Panc1 (cell line): ENCODE measurements around the gene KRI1. TPM values are rescaled to one million over a fixed set of nuclear protein-coding genes. Genes with fewer than 3 reads are reported as not detected.

Experiments
- ATAC-seq: fragments of 200-7000 bp; cut with Tn5 transposase; 2 replicates; pipeline ENCODE4 v1.9.1; 2020; ENCODE audit warnings: mild to moderate bottlenecking, moderate library complexity
- BruUV-seq: library from RNA; stranded (reverse); fragments of 400-500 nt; replicated peaks from 2 replicates; lab custom pipeline; 2021; lab: Mats Ljungman, UMichigan
- CTCF ChIA-PET: fragments of 300-600 bp; sonication (Branson Sonifier 250); formaldehyde crosslinking; loops from one replicate; lab custom pipeline; 2022; ENCODE audit warnings: antibody characterized with exemption; lab: Charles Lee
- POLR2A ChIA-PET: fragments of 300-600 bp; sonication (Branson Sonifier 250); formaldehyde crosslinking; loops from one replicate; lab custom pipeline; 2022; ENCODE audit warnings: antibody characterized with exemption; lab: Charles Lee
- DNase-seq: peaks from one replicate; pipeline ENCODE4 v3.0.0-alpha.2; 2010; ENCODE audit warnings: low read depth, low spot score
- H3K27ac ChIP-seq: 2 replicates; pipeline ENCODE4 v1.5.1; 2011; ENCODE audit warnings: mild to moderate bottlenecking, low read length, inconsistent platforms
- H3K27me3 ChIP-seq: fragments of 200-500 bp; sonication (Bioruptor generic); 2 replicates; pipeline ENCODE4 v1.6.0; 2014; ENCODE audit warnings: low read length, inconsistent platforms; ENCODE audit not compliant: control insufficient read depth, insufficient read depth
- H3K36me3 ChIP-seq: fragments of 200-500 bp; sonication (Bioruptor generic); 2 replicates; pipeline ENCODE4 v1.5.1; 2014; ENCODE audit warnings: inconsistent platforms, mild to moderate bottlenecking, low read length, moderate library complexity; ENCODE audit not compliant: control insufficient read depth, insufficient read depth
- H3K4me1 ChIP-seq: 2 replicates; pipeline ENCODE4 v1.5.1; 2011; ENCODE audit warnings: inconsistent platforms, mild to moderate bottlenecking, low read length, moderate library complexity; ENCODE audit not compliant: control insufficient read depth, insufficient read depth
- H3K4me3 ChIP-seq, 2 experiments: 2 replicates each; pipeline ENCODE4 v1.5.1; 2011 to 2012; ENCODE audit warnings: low read depth in 2 of 2, low read length in 2 of 2, mild to moderate bottlenecking in 2 of 2, inconsistent platforms in 1 of 2, moderate library complexity in 1 of 2
- H3K9me3 ChIP-seq: fragments of 200-500 bp; sonication (Bioruptor generic); 2 replicates; pipeline ENCODE4 v1.5.1; 2014; ENCODE audit warnings: low read depth, mild to moderate bottlenecking, inconsistent platforms, low read length, moderate library complexity; ENCODE audit not compliant: control insufficient read depth, insufficient read depth
- POLR2AphosphoS5 ChIP-seq: IDR thresholded peaks from 2 replicates; pipeline ENCODE4 v1.6.1; 2012; ENCODE audit warnings: mild to moderate bottlenecking, low read depth, low read length, moderate library complexity
- SIN3A ChIP-seq: IDR thresholded peaks from 2 replicates; pipeline ENCODE4 v1.6.1; 2012; ENCODE audit warnings: low read depth, mild to moderate bottlenecking, low read length, moderate library complexity, borderline replicate concordance; ENCODE audit not compliant: insufficient read depth
- TCF7L2 ChIP-seq: IDR thresholded peaks from 2 replicates; pipeline ENCODE4 v1.6.1; 2011; ENCODE audit warnings: mild to moderate bottlenecking, low read depth, low read length, inconsistent platforms
- in situ Hi-C: cut with HindIII; loops from 2 replicates; pipeline ENCODE4 v1.10.0; 2016; ENCODE audit warnings: low sequenced_read_pairs, low pct_unique_long_range_greater_than_20kb
- intact Hi-C: fragments of 100-400 bp; cut with micrococcal nuclease; formaldehyde crosslinking; loops from one replicate; pipeline ENCODE4 v1.10.0; 2022; ENCODE audit not compliant: unreplicated experiment
- total RNA-seq: library from RNA; stranded (reverse); gene quantifications from one replicate; pipeline ENCODE4 v1.2.1, GENCODE V29; 2021; ENCODE audit not compliant: unreplicated experiment
- TF ChIP-seq, protein P1 (sequence below), 2 experiments: IDR thresholded peaks; 2 replicates each; pipeline ENCODE4 v1.6.1; 2011 to 2012; ENCODE audit warnings: low read depth in 2 of 2, control low read depth in 1 of 2, low read length in 1 of 2, mild to moderate bottlenecking in 1 of 2, moderate library complexity in 1 of 2; ENCODE audit not compliant: insufficient read depth in 1 of 2
- TF ChIP-seq, protein P2 (sequence below): fragments of 450-650 bp; IDR thresholded peaks from 2 replicates; pipeline ENCODE4 v1.5.1; 2017; ENCODE audit warnings: mild to moderate bottlenecking

The KRI1 gene
- total RNA-seq, 1 experiment from 2014 or later, result 34.5 TPM

- no peak overlapping the region for H3K27ac ChIP-seq
- intact Hi-C loops, result no loop called here
- BruUV-seq, result no TSS peak
- no peaks in the 10 kb centered on the region for H3K9me3 ChIP-seq
- TF ChIP-seq, protein P1, sequence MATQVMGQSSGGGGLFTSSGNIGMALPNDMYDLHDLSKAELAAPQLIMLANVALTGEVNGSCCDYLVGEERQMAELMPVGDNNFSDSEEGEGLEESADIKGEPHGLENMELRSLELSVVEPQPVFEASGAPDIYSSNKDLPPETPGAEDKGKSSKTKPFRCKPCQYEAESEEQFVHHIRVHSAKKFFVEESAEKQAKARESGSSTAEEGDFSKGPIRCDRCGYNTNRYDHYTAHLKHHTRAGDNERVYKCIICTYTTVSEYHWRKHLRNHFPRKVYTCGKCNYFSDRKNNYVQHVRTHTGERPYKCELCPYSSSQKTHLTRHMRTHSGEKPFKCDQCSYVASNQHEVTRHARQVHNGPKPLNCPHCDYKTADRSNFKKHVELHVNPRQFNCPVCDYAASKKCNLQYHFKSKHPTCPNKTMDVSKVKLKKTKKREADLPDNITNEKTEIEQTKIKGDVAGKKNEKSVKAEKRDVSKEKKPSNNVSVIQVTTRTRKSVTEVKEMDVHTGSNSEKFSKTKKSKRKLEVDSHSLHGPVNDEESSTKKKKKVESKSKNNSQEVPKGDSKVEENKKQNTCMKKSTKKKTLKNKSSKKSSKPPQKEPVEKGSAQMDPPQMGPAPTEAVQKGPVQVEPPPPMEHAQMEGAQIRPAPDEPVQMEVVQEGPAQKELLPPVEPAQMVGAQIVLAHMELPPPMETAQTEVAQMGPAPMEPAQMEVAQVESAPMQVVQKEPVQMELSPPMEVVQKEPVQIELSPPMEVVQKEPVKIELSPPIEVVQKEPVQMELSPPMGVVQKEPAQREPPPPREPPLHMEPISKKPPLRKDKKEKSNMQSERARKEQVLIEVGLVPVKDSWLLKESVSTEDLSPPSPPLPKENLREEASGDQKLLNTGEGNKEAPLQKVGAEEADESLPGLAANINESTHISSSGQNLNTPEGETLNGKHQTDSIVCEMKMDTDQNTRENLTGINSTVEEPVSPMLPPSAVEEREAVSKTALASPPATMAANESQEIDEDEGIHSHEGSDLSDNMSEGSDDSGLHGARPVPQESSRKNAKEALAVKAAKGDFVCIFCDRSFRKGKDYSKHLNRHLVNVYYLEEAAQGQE (IDR thresholded peaks at IDR 0.05; ENCODE audit: insufficient read depth in 1 of 2, low read depth in 2 of 2, low read length in 1 of 2), result no peak
- TF ChIP-seq SIN3A (no peak), TCF7L2 (no peak), POLR2AphosphoS5 (no peak)
- TF ChIP-seq, protein P2, sequence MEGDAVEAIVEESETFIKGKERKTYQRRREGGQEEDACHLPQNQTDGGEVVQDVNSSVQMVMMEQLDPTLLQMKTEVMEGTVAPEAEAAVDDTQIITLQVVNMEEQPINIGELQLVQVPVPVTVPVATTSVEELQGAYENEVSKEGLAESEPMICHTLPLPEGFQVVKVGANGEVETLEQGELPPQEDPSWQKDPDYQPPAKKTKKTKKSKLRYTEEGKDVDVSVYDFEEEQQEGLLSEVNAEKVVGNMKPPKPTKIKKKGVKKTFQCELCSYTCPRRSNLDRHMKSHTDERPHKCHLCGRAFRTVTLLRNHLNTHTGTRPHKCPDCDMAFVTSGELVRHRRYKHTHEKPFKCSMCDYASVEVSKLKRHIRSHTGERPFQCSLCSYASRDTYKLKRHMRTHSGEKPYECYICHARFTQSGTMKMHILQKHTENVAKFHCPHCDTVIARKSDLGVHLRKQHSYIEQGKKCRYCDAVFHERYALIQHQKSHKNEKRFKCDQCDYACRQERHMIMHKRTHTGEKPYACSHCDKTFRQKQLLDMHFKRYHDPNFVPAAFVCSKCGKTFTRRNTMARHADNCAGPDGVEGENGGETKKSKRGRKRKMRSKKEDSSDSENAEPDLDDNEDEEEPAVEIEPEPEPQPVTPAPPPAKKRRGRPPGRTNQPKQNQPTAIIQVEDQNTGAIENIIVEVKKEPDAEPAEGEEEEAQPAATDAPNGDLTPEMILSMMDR, result no peak
- CTCF ChIA-PET, result interaction anchor here (0.6 kb wide), 1 partner anchor 221 kb away, joined by 6 read pairs; no protein-coding TSS in a partner anchor
- ATAC-seq, result no peak
- no peak for DNase-seq
- H3K4me3 ChIP-seq, result no peak overlapping the region
- in situ Hi-C loops, result no loop called here
- H3K4me1 ChIP-seq, result no peaks in the 10 kb centered on the region
- H3K36me3 ChIP-seq, result no peaks in the 10 kb centered on the region
- no peaks in the 10 kb centered on the region for H3K27me3 ChIP-seq
- POLR2A ChIA-PET, result no interaction called here
Measured at GRCh38 chr19:10611907-10612306, 46.1 kb upstream of the KRI1 start.

DNA sequence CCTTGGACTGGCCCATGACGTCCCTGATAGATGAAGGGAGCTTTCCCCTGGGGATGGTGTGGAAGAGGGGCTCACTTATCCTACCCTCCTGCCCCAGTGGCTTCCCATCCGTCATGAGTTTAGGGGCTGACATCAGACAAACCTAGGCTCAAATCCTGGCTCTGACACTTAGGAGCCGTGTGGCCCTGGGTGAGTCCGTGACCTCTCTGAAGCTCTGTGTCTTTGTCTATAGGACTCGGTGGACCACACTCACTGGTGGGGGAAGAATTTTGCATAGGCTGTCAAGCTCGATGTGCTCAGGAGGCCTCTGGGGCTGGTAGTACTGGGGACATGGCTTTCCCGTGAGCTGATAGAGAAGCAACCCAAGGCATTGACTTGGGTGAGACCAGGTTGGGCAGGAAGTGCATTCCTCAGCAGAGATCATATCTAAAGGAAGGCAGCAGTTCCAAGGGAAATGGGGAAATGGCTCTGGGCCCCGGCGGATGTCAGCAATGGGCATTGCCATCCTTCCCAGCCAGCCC lies 38.7 kb upstream of the KRI1 start:
- in situ Hi-C loops (no loop called here), intact Hi-C loops (no loop called here)
- no peaks in the 10 kb centered on the region for H3K9me3 ChIP-seq
- no peaks in the 10 kb centered on the region for H3K27me3 ChIP-seq
- ChIA-PET POLR2A (interaction anchor here (0.6 kb wide), 1 partner anchor 16 kb away, joined by 13 read pairs; no protein-coding TSS in a partner anchor), CTCF (interaction anchor here (0.5 to 0.7 kb wide), 2 partner anchors 40 to 55 kb away, joined by 3 read pairs; no protein-coding TSS in a partner anchor)
- ATAC-seq, result 0 out of 2 replicates have a peak, but pooled peaks have one; percentile 10
- BruUV-seq, result no TSS peak
- H3K36me3 ChIP-seq, result no peaks in the 10 kb centered on the region
- H3K4me1 ChIP-seq, result peaks cover 16% of the 10 kb centered on the region
- TF ChIP-seq POLR2AphosphoS5 (no peak), SIN3A (no peak), TCF7L2 (no peak)
- TF ChIP-seq, protein P1 (IDR thresholded peaks at IDR 0.05; ENCODE audit: insufficient read depth in 1 of 2, low read depth in 2 of 2, low read length in 1 of 2), result no peak
- TF ChIP-seq, protein P2, result no peak
- H3K4me3 ChIP-seq, result no peak overlapping the region
- no peak for DNase-seq
- no peak overlapping the region for H3K27ac ChIP-seq
